ENCODE data around the gene HSBP1L1.

The HSBP1L1 gene

DNA sequence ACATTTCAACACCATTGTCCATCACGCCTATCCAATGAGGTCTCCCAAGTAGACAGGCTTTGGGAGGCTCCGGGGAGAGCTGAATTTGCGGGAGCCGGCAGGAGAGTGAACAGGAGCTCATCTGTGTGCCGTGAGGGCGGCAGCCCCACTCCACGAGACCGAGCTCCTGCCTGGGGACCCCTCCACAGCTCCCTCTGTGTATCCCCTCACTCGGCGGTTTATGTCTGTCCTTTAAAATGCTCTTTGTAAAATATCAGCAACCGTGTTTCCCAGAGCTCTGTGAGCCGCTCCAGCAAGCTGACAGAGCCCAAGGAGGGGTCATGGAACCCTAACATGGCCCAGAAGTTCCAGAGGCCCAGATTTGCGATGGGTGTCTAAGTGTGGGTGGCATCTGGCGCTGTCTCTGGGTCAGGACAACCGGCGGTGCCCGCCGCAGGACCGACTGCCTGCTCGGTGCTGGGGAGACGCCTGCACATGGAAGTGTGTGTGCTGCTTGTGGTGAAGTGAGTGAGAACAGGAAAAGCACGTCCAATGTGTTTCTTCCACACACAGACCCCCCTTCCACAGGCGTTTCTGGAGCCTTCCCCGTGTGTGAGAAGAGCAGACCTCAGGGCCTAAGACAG is 47.8 kb upstream of the HSBP1L1 start:
- Histone ChIP-seq H3K9ac (ENCODE audit: low read length) (no peak overlapping the region), H3K27me3 (ENCODE audit: low read length) (no peaks in the 10 kb centered on the region), H3K4me3 (ENCODE audit: insufficient read depth, low read length, poor library complexity, severe bottlenecking) (no peak overlapping the region), H3K27ac (ENCODE audit: low read depth, low read length) (no peak overlapping the region), H3K9me2 (replicated peaks; ENCODE audit: insufficient read depth, low read length) (no peaks in the 10 kb centered on the region), H2AFZ (ENCODE audit: low read depth, low read length, severe bottlenecking) (no peak overlapping the region), H3K4me2 (ENCODE audit: low read depth, low read length, poor library complexity, severe bottlenecking) (no peak overlapping the region), H3K9me3 (ENCODE audit: insufficient read depth, low read length) (no peaks in the 10 kb centered on the region), H3F3A (ENCODE audit: insufficient read depth) (no peaks in the 10 kb centered on the region), H3K79me2 (ENCODE audit: insufficient read depth, low read length) (no peaks in the 10 kb centered on the region), H4K20me1 (ENCODE audit: low read depth, low read length) (no peaks in the 10 kb centered on the region), H3K36me3 (ENCODE audit: low read length) (no peaks in the 10 kb centered on the region)
- TF ChIP-seq, protein P1, sequence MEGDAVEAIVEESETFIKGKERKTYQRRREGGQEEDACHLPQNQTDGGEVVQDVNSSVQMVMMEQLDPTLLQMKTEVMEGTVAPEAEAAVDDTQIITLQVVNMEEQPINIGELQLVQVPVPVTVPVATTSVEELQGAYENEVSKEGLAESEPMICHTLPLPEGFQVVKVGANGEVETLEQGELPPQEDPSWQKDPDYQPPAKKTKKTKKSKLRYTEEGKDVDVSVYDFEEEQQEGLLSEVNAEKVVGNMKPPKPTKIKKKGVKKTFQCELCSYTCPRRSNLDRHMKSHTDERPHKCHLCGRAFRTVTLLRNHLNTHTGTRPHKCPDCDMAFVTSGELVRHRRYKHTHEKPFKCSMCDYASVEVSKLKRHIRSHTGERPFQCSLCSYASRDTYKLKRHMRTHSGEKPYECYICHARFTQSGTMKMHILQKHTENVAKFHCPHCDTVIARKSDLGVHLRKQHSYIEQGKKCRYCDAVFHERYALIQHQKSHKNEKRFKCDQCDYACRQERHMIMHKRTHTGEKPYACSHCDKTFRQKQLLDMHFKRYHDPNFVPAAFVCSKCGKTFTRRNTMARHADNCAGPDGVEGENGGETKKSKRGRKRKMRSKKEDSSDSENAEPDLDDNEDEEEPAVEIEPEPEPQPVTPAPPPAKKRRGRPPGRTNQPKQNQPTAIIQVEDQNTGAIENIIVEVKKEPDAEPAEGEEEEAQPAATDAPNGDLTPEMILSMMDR (IDR thresholded peaks at IDR 0.05; ENCODE audit: insufficient read depth, low read length, poor library complexity, severe bottlenecking), result no peak
- TF ChIP-seq EZH2phosphoT487 (conservative IDR thresholded peaks at IDR 0.05; ENCODE audit: low read length), result no peak

DNA sequence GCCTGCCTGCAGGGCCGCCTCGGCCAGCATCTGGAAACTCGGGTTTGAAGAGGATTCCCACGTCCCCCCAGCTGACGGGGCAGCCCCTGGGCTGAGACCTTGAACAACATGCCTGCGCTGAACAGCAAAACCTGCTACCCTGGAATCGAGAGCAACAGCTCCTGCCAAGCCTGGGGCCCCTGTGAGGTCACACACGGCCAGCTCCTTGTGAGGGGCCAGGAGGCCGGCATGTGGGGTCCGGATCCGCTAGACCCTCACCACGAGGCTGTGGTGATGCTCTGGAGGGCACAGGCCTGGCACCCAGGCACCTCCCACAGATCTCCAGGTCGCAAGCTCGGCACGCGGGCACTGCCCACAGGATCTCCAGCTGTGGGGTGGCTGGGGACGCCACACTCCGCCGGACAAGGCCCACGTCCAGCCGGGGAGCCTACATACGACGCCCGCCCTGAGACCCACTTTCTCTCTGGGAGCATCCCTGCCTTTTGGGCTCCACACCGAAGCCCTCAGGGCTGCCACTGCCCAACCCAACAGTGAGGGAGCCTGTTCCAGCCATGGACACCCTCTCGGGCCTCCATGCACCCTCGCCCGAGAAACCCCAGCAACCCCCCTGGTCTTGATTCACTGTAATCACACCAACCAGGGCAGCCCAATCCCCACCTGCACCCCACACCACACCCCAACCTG is 47.1 kb upstream of the HSBP1L1 start:
- H2AFZ ChIP-seq (ENCODE audit: low read depth, low read length, severe bottlenecking), result no peak overlapping the region
- no peaks in the 10 kb centered on the region for H3K9me2 ChIP-seq (replicated peaks; ENCODE audit: insufficient read depth, low read length)
- H3K36me3 ChIP-seq (ENCODE audit: low read length), result no peaks in the 10 kb centered on the region
- H3K4me3 ChIP-seq (ENCODE audit: insufficient read depth, low read length, poor library complexity, severe bottlenecking), result no peak overlapping the region
- no peaks in the 10 kb centered on the region for H3K9me3 ChIP-seq (ENCODE audit: insufficient read depth, low read length)
- no peaks in the 10 kb centered on the region for H4K20me1 ChIP-seq (ENCODE audit: low read depth, low read length)
- H3F3A ChIP-seq (ENCODE audit: insufficient read depth), result no peaks in the 10 kb centered on the region
- no peak overlapping the region for H3K9ac ChIP-seq (ENCODE audit: low read length)
- H3K4me2 ChIP-seq (ENCODE audit: low read depth, low read length, poor library complexity, severe bottlenecking), result no peak overlapping the region
- no peaks in the 10 kb centered on the region for H3K27me3 ChIP-seq (ENCODE audit: low read length)
- H3K79me2 ChIP-seq (ENCODE audit: insufficient read depth, low read length), result no peaks in the 10 kb centered on the region
- TF ChIP-seq, protein P1 (IDR thresholded peaks at IDR 0.05; ENCODE audit: insufficient read depth, low read length, poor library complexity, severe bottlenecking), result no peak
- no peak for TF ChIP-seq EZH2phosphoT487 (conservative IDR thresholded peaks at IDR 0.05; ENCODE audit: low read length)
- H3K27ac ChIP-seq (ENCODE audit: low read depth, low read length), result no peak overlapping the region

- H3K27ac ChIP-seq (ENCODE audit: low read depth, low read length), result no peak overlapping the region
These were observed 46.4 kb upstream of the HSBP1L1 start for GRCh38 chr18:79917853-79918614.

More at GRCh38 chr18:79917853-79918614, 46.4 kb upstream of the HSBP1L1 start:
- H3K9me2 ChIP-seq (replicated peaks; ENCODE audit: insufficient read depth, low read length), result no peaks in the 10 kb centered on the region
- no peak overlapping the region for H2AFZ ChIP-seq (ENCODE audit: low read depth, low read length, severe bottlenecking)
- no peaks in the 10 kb centered on the region for H4K20me1 ChIP-seq (ENCODE audit: low read depth, low read length)
- H3F3A ChIP-seq (ENCODE audit: insufficient read depth), result no peaks in the 10 kb centered on the region
- no peaks in the 10 kb centered on the region for H3K27me3 ChIP-seq (ENCODE audit: low read length)
- H3K4me2 ChIP-seq (ENCODE audit: low read depth, low read length, poor library complexity, severe bottlenecking), result no peak overlapping the region
- TF ChIP-seq EZH2phosphoT487 (conservative IDR thresholded peaks at IDR 0.05; ENCODE audit: low read length), result no peak
- TF ChIP-seq, protein P1 (IDR thresholded peaks at IDR 0.05; ENCODE audit: insufficient read depth, low read length, poor library complexity, severe bottlenecking), result no peak
- no peaks in the 10 kb centered on the region for H3K36me3 ChIP-seq (ENCODE audit: low read length)
- H3K79me2 ChIP-seq (ENCODE audit: insufficient read depth, low read length), result no peaks in the 10 kb centered on the region
- no peak overlapping the region for H3K9ac ChIP-seq (ENCODE audit: low read length)
- no peak overlapping the region for H3K4me3 ChIP-seq (ENCODE audit: insufficient read depth, low read length, poor library complexity, severe bottlenecking)
- H3K9me3 ChIP-seq (ENCODE audit: insufficient read depth, low read length), result no peaks in the 10 kb centered on the region

Measured in SU-DHL-6 (cell line).